Testis (tissue), 3 donors: ENCODE results near the gene ERLIN1. TPM values are rescaled to one million over a fixed set of nuclear protein-coding genes. Genes with fewer than 3 reads are reported as not detected.
A peak's percentile ranks its signal among the peaks of the same experiment; 100 is the strongest.

Experiments used
- DNase-seq: peaks from one replicate; pipeline ENCODE4 v3.0.0-alpha.2; 2019
- H3K27ac ChIP-seq, 2 donors: fragments of 200-600 bp; sonication (generic); one replicate each; pipeline ENCODE4 v1.5.1; 2019
- H3K27me3 ChIP-seq: fragments of 200-600 bp; sonication (generic); one replicate; pipeline ENCODE4 v1.5.1; 2019
- H3K36me3 ChIP-seq: fragments of 200-600 bp; sonication (generic); one replicate; pipeline ENCODE4 v1.5.1; 2017; ENCODE audit warnings: low read depth; ENCODE audit errors: missing control alignments
- H3K4me1 ChIP-seq: fragments of 200-600 bp; sonication (generic); one replicate; pipeline ENCODE4 v1.5.1; 2019
- H3K4me3 ChIP-seq, 2 donors: fragments of 200-600 bp; sonication (generic); one replicate each; pipeline ENCODE4 v1.5.1; 2017 to 2019
- H3K9me3 ChIP-seq: fragments of 200-600 bp; sonication (generic); one replicate; pipeline ENCODE4 v1.5.1; 2017
- POLR2A ChIP-seq: fragments of 450-650 bp; IDR thresholded peaks from one replicate; pipeline ENCODE4 v1.6.1; 2017; ENCODE audit warnings: antibody characterized with exemption, mild to moderate bottlenecking, moderate library complexity
- WGBS, 2 donors: methylation state at CpG; one replicate each; pipeline ENCODE4 v1.1.5; 2018; 5-methylcytosine and 5-hydroxymethylcytosine counted together
- intact Hi-C: fragments of 100-400 bp; cut with DNase I; formaldehyde crosslinking; loops from one replicate; pipeline ENCODE4 v1.15.1; 2023; ENCODE audit warnings: low total_unique reads
- polyA plus RNA-seq: library from polyadenylated mRNA; stranded (reverse); fragments of 350-450 nt; fragmentation: Illumina TruSeq; extraction: RNeasy Lipid Tissue Mini Kit (QIAGEN cat#74804); gene quantifications from one replicate; pipeline ENCODE4 v1.2.3, GENCODE V29; 2014; ENCODE audit warnings: low read depth, low replicate concordance; ENCODE audit not compliant: insufficient read depth
- total RNA-seq, 2 donors: library from RNA; depleted of rRNA; stranded (reverse); fragments of >200 nt; gene quantifications; one replicate each; pipeline ENCODE4 v1.2.3, GENCODE V29; 2016
- TF ChIP-seq, protein P1 (sequence below), 3 experiments: fragments of 450-650 bp in 2 of 3; fragments of 200-600 bp in 1 of 3; sonication (generic) in 1 of 3; IDR thresholded peaks; one replicate each; pipeline ENCODE4 v1.5.1; 2016 to 2019; ENCODE audit warnings: antibody characterized with exemption in 3 of 3, mild to moderate bottlenecking in 2 of 3, moderate library complexity in 1 of 3

Gene ERLIN1
- total and polyA plus RNA-seq, 3 donors from 2014 or later: 27.9 to 62.7 (median 32.5) TPM

DNA sequence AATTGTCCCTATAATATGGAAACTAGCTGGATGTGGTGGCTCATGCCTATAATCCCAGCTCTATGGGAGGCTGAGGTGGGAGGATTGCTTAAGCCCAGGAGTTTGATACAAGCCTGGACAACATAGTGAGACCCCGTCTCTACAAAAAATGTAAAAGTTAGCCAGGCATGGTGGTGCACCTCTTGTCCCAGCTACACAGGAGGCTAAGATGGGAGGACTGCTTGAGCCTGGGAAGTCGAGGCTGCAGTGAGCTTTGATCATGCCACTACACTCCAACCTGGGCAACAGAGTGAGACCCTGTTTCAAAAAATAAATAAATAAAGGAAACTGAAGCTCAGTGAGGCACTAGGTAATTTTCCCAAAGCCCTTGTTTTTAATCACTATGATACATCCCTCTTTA lies 15.7 kb upstream of the ERLIN1 start:
- Histone ChIP-seq H3K4me1 (no peaks in the 10 kb centered on the region), H3K4me3 (no peak overlapping the region), H3K27ac (no peak overlapping the region), H3K36me3 (no peaks in the 10 kb centered on the region), H3K27me3 (no peaks in the 10 kb centered on the region), H3K9me3 (no peaks in the 10 kb centered on the region)
- intact Hi-C loops: no loop called here
- TF ChIP-seq POLR2A: no peak
- TF ChIP-seq, protein P1, sequence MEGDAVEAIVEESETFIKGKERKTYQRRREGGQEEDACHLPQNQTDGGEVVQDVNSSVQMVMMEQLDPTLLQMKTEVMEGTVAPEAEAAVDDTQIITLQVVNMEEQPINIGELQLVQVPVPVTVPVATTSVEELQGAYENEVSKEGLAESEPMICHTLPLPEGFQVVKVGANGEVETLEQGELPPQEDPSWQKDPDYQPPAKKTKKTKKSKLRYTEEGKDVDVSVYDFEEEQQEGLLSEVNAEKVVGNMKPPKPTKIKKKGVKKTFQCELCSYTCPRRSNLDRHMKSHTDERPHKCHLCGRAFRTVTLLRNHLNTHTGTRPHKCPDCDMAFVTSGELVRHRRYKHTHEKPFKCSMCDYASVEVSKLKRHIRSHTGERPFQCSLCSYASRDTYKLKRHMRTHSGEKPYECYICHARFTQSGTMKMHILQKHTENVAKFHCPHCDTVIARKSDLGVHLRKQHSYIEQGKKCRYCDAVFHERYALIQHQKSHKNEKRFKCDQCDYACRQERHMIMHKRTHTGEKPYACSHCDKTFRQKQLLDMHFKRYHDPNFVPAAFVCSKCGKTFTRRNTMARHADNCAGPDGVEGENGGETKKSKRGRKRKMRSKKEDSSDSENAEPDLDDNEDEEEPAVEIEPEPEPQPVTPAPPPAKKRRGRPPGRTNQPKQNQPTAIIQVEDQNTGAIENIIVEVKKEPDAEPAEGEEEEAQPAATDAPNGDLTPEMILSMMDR (IDR thresholded peaks at IDR 0.05): no peak
- DNase-seq: no peak
- 91 to 100% methylated on average over 2 of the region's 2 CpGs for WGBS, 2 donors

DNA sequence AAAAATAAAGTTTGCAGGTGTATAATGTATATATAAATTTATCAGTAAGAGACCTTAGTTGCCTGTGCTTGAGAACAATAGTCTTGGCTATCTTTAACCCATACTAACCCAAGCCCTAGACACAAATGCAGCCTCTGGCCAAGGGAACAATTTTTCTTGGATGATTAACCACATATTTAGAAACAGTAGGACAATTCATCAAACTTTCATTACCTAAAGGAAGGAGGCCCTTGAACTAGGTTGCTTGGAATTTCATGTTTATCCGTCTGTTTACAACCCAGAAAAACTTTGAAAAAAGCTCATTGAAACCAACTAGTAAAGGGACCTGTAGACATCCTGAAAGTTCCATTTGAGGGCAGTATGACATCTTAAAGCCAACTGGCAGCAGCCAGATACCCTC lies 8.9 kb upstream of the ERLIN1 start:
- WGBS, 2 donors: 85 to 91% methylated on average over 1 of the region's 1 CpG
- Histone ChIP-seq H3K9me3 (no peaks in the 10 kb centered on the region), H3K4me3 (no peak overlapping the region), H3K4me1 (no peaks in the 10 kb centered on the region), H3K27ac (no peak overlapping the region), H3K27me3 (no peaks in the 10 kb centered on the region), H3K36me3 (no peaks in the 10 kb centered on the region)
- intact Hi-C loops: no loop called here
- TF ChIP-seq POLR2A: no peak
- TF ChIP-seq, protein P1 (IDR thresholded peaks at IDR 0.05): no peak
- no peak for DNase-seq

DNA sequence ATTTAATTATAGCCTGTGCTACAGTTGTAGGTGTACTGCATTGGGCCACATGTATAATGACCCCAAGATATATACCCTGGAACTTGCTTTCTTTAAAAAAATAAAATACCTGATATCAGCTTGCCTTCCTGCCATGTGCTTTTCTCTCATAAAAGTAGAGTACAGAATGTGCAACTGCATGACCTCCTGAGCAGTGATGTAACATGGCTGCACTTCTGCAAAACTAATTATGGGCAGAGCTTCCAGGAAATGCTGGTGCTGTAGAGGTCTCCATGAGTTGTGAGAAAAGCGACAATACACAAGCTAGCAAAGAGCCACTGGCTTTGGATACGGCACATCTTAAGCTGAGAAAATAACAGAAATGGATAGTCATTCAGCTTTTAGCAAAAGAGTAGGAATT lies 6.5 kb upstream of the ERLIN1 start:
- 63 to 87% methylated on average over 2 of the region's 2 CpGs for WGBS, 2 donors
- Histone ChIP-seq H3K4me1 (no peaks in the 10 kb centered on the region), H3K36me3 (no peaks in the 10 kb centered on the region), H3K27me3 (no peaks in the 10 kb centered on the region), H3K27ac (peak overlapping the region in 1 of 2 donors; percentile 52), H3K9me3 (no peaks in the 10 kb centered on the region), H3K4me3 (no peak overlapping the region)
- TF ChIP-seq, protein P1 (IDR thresholded peaks at IDR 0.05): no peak
- TF ChIP-seq POLR2A: no peak
- DNase-seq: peak; percentile 25
- intact Hi-C loops: no loop called here

DNA sequence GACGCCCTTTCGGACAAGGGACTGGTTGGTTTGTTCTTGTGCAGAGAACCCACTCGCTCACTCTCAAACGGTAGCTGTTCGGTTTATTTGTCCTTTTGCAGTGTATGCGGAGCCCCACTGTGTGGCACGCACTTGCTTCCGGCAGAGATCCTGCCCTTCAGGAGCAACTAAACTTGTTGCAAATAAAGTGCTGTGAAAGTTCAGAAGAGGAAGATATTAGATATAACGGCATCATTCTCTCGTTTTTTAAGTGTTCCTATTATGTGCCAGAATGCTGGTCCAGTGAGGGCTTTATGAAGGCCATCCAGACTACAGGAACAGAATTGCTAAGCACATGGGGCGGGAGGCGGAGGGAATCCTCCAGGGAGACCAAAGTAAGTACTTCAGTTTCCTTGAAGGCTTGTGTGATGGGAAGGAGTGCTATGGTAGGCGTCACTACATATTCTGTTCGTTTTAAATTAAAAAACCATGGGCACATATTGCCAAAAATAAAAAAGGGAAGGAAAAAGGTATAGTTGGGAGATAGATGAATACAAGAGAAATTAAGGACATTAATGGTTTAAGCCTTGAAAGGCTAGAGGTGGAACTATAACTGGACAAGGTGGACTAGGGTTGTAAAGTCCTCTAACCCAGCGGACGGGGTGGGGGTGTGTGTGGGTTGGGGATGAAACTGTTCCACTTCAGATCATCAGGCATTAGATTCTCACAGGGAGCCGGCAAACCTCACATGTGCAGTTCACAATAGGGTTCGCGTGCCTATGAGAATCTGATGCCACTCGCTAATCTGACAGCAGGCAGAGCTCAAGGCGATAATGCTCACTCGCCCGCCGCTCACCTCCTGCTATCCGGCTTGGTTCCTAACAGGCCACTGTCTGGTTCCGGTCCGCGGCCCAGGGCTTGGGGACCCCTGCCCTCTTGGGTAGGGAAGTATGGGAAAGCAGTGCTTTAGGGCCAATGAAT lies 704 bp upstream of the ERLIN1 start:
- Histone ChIP-seq H3K36me3 (no peaks in the 10 kb centered on the region), H3K27me3 (no peaks in the 10 kb centered on the region), H3K9me3 (no peaks in the 10 kb centered on the region), H3K4me1 (peaks cover 13% of the 10 kb centered on the region), H3K27ac (peak overlapping the region; percentile 84 to 86), H3K4me3 (peak overlapping the region; percentile 90 to 94)
- TF ChIP-seq POLR2A: no peak
- TF ChIP-seq, protein P1 (IDR thresholded peaks at IDR 0.05): no peak
- 23 to 30% methylated on average over 28 of the region's 28 CpGs for WGBS, 2 donors
- DNase-seq: peak; percentile 65
- intact Hi-C loops: no loop called here
